ENCODE results near the gene NDUFS6.

- TF ChIP-seq CTCF (IDR thresholded peaks at IDR 0.05) = no peak
- TF ChIP-seq POLR2A (IDR thresholded peaks at IDR 0.05) = no peak
These were observed 6.3 kb upstream of the NDUFS6 start for GRCh38 chr5:1794901-1795290.

Measured in lower leg skin (tissue), 3 donors.